ENCODE results near the gene CCNJL. TPM values are rescaled to one million over a fixed set of nuclear protein-coding genes. Genes with fewer than 3 reads are reported as not detected.
A peak's percentile ranks its signal among the peaks of the same experiment; 100 is the strongest.

Gene CCNJL
- total and polyA plus RNA-seq, 2 experiments from 2014 or later = 28.4 to 29.2 TPM

DNA sequence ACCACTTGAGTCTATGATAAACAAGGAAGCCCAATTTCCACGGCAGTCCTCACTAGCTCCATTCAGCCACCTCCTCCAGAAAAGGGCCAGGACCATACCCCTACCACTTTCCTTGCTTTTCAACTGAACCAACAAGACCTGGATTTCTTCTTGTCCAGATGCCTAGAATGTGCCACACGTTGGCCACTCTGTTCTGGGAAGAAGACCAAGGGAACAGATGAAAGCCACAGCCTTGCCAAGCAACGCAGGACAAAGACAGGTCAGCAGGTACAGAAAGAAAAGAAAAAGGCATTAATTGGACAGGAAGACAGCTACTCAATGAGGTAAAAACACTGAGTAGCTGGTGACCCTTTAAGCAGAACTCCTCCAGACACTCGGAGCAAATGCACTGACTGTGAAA lies 2.2 kb downstream of the CCNJL start:
- peak overlapping the region; percentile 94; the same call in 1 of the 3 replicates for H3K4me3 Mint-ChIP-seq
- peaks cover 32% of the 10 kb centered on the region for H3K4me1 ChIP-seq (ENCODE audit: insufficient read depth)
- no peaks in the 10 kb centered on the region for H3K27me3 ChIP-seq (ENCODE audit: insufficient read depth)
- H3K36me3 ChIP-seq (ENCODE audit: insufficient read depth) = peaks cover 4% of the 10 kb centered on the region; the same call in 1 of the 2 replicates
- peaks cover 26% of the 10 kb centered on the region for H4K20me1 ChIP-seq (replicated peaks; ENCODE audit: insufficient read depth)
- ATAC-seq = no peak
- peaks cover 65% of the 10 kb centered on the region for H3K79me2 ChIP-seq (replicated peaks; ENCODE audit: insufficient read depth)
- no peak for TF ChIP-seq EZH2phosphoT487 (IDR thresholded peaks at IDR 0.05; ENCODE audit: unreplicated experiment)
- TF ChIP-seq STAT1 (IDR thresholded peaks at IDR 0.05; ENCODE audit: unreplicated experiment) = no peak
- TF ChIP-seq, protein P1, sequence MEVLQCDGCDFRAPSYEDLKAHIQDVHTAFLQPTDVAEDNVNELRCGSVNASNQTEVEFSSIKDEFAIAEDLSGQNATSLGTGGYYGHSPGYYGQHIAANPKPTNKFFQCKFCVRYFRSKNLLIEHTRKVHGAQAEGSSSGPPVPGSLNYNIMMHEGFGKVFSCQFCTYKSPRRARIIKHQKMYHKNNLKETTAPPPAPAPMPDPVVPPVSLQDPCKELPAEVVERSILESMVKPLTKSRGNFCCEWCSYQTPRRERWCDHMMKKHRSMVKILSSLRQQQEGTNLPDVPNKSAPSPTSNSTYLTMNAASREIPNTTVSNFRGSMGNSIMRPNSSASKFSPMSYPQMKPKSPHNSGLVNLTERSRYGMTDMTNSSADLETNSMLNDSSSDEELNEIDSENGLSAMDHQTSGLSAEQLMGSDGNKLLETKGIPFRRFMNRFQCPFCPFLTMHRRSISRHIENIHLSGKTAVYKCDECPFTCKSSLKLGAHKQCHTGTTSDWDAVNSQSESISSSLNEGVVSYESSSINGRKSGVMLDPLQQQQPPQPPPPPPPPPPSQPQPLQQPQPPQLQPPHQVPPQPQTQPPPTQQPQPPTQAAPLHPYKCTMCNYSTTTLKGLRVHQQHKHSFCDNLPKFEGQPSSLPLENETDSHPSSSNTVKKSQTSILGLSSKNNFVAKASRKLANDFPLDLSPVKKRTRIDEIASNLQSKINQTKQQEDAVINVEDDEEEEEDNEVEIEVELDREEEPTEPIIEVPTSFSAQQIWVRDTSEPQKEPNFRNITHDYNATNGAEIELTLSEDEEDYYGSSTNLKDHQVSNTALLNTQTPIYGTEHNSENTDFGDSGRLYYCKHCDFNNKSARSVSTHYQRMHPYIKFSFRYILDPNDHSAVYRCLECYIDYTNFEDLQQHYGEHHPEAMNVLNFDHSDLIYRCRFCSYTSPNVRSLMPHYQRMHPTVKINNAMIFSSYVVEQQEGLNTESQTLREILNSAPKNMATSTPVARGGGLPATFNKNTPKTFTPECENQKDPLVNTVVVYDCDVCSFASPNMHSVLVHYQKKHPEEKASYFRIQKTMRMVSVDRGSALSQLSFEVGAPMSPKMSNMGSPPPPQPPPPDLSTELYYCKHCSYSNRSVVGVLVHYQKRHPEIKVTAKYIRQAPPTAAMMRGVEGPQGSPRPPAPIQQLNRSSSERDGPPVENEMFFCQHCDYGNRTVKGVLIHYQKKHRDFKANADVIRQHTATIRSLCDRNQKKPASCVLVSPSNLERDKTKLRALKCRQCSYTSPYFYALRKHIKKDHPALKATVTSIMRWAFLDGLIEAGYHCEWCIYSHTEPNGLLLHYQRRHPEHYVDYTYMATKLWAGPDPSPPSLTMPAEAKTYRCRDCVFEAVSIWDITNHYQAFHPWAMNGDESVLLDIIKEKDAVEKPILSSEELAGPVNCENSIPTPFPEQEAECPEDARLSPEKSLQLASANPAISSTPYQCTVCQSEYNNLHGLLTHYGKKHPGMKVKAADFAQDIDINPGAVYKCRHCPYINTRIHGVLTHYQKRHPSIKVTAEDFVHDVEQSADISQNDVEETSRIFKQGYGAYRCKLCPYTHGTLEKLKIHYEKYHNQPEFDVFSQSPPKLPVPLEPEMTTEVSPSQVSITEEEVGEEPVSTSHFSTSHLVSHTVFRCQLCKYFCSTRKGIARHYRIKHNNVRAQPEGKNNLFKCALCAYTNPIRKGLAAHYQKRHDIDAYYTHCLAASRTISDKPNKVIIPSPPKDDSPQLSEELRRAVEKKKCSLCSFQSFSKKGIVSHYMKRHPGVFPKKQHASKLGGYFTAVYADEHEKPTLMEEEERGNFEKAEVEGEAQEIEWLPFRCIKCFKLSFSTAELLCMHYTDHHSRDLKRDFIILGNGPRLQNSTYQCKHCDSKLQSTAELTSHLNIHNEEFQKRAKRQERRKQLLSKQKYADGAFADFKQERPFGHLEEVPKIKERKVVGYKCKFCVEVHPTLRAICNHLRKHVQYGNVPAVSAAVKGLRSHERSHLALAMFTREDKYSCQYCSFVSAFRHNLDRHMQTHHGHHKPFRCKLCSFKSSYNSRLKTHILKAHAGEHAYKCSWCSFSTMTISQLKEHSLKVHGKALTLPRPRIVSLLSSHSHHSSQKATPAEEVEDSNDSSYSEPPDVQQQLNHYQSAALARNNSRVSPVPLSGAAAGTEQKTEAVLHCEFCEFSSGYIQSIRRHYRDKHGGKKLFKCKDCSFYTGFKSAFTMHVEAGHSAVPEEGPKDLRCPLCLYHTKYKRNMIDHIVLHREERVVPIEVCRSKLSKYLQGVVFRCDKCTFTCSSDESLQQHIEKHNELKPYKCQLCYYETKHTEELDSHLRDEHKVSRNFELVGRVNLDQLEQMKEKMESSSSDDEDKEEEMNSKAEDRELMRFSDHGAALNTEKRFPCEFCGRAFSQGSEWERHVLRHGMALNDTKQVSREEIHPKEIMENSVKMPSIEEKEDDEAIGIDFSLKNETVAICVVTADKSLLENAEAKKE (CRISPR knock-in tag; IDR thresholded peaks at IDR 0.05) = no peak
- no peak for TF ChIP-seq ZNF331 (CRISPR knock-in tag; IDR thresholded peaks at IDR 0.05; ENCODE audit: low read depth)
- TF ChIP-seq, protein P2, sequence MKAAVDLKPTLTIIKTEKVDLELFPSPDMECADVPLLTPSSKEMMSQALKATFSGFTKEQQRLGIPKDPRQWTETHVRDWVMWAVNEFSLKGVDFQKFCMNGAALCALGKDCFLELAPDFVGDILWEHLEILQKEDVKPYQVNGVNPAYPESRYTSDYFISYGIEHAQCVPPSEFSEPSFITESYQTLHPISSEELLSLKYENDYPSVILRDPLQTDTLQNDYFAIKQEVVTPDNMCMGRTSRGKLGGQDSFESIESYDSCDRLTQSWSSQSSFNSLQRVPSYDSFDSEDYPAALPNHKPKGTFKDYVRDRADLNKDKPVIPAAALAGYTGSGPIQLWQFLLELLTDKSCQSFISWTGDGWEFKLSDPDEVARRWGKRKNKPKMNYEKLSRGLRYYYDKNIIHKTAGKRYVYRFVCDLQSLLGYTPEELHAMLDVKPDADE (IDR thresholded peaks at IDR 0.05) = no peak
- no peak for TF ChIP-seq CREB1 (CRISPR knock-in tag; IDR thresholded peaks at IDR 0.05; ENCODE audit: low read depth)
- TF ChIP-seq, protein P3, sequence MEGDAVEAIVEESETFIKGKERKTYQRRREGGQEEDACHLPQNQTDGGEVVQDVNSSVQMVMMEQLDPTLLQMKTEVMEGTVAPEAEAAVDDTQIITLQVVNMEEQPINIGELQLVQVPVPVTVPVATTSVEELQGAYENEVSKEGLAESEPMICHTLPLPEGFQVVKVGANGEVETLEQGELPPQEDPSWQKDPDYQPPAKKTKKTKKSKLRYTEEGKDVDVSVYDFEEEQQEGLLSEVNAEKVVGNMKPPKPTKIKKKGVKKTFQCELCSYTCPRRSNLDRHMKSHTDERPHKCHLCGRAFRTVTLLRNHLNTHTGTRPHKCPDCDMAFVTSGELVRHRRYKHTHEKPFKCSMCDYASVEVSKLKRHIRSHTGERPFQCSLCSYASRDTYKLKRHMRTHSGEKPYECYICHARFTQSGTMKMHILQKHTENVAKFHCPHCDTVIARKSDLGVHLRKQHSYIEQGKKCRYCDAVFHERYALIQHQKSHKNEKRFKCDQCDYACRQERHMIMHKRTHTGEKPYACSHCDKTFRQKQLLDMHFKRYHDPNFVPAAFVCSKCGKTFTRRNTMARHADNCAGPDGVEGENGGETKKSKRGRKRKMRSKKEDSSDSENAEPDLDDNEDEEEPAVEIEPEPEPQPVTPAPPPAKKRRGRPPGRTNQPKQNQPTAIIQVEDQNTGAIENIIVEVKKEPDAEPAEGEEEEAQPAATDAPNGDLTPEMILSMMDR (conservative IDR thresholded peaks at IDR 0.05; ENCODE audit: low read depth in 2 of 2) = no peak
- no peak for TF ChIP-seq POLR2AphosphoS5 (IDR thresholded peaks at IDR 0.05; ENCODE audit: low read depth)
- TF ChIP-seq EZH2 (IDR thresholded peaks at IDR 0.05; ENCODE audit: low read depth, unreplicated experiment) = no peak
- no peak for TF ChIP-seq JUNB (IDR thresholded peaks at IDR 0.05; ENCODE audit: unreplicated experiment)
- H3K27me3 Mint-ChIP-seq (ENCODE audit: insufficient read depth, low read depth, poor library complexity) = peaks cover 8% of the 10 kb centered on the region
- H3K36me3 Mint-ChIP-seq (ENCODE audit: low read depth) = peaks cover 50% of the 10 kb centered on the region
- peaks cover 43% of the 10 kb centered on the region for H3K4me1 Mint-ChIP-seq
- H3K4me2 ChIP-seq = peak overlapping the region; percentile 85
- H3K9me2 ChIP-seq (ENCODE audit: insufficient read depth) = no peaks in the 10 kb centered on the region
- H3K27ac Mint-ChIP-seq = no peak overlapping the region
- no peak overlapping the region for H2AFZ ChIP-seq
- H3K4me3 ChIP-seq = peak overlapping the region; percentile 86; the same call in 1 of the 2 replicates
- H3K9me3 Mint-ChIP-seq = no peaks in the 10 kb centered on the region; the same call in 2 of the 3 replicates
- H3F3A ChIP-seq (replicated peaks; ENCODE audit: low read depth) = 0 out of 2 replicates have a peak, but pooled peaks cover 3% of the 10 kb centered on the region
- no peak overlapping the region for H3K27ac ChIP-seq (ENCODE audit: low read depth)
- DNase-seq (ENCODE audit: low spot score) = no peak
